K562 (cell line): ENCODE data around the gene HNRNPLL.

Source experiments
- BACH1 ChIP-seq: fragments of 200-800 bp; sonication (Bioruptor generic); IDR thresholded peaks from 2 replicates; pipeline ENCODE4 v1.6.1; 2016; ENCODE audit warnings: missing genetic modification characterization, missing compliant biosample characterization
- CBX2 ChIP-seq: fragments of 200-600 bp; sonication (generic); IDR thresholded peaks from one replicate; pipeline ENCODE4 v1.6.1; 2012; ENCODE audit warnings: mild to moderate bottlenecking, low read length, inconsistent platforms; ENCODE audit not compliant: insufficient read depth, poor library complexity, severe bottlenecking
- ESRRA ChIP-seq: fragments of 450-650 bp; IDR thresholded peaks from 2 replicates; pipeline ENCODE4 v1.6.1; 2014; ENCODE audit warnings: low read depth, mild to moderate bottlenecking, moderate library complexity, borderline replicate concordance
- FOS ChIP-seq: IDR thresholded peaks from 3 replicates; pipeline ENCODE4 v1.6.1; 2011; ENCODE audit not compliant: insufficient read length; ENCODE audit errors: extremely low read depth
- FOXA1 ChIP-seq: fragments of 450-650 bp; IDR thresholded peaks from 2 replicates; pipeline ENCODE4 v1.6.1; 2016; ENCODE audit warnings: mild to moderate bottlenecking, borderline replicate concordance
- FOXM1 ChIP-seq, 2 experiments: fragments of 450-650 bp in 1 of 2; sonication (generic) in 1 of 2; formaldehyde crosslinking in 1 of 2; IDR thresholded peaks; 2 replicates each; pipeline versions ENCODE4 v1.6.1 to v1.9.0; 2017 to 2022; ENCODE audit warnings: low read depth in 2 of 2, mild to moderate bottlenecking in 2 of 2, missing genetic modification reagents in 1 of 2, moderate library complexity in 1 of 2
- L3MBTL2 ChIP-seq: fragments of 450-650 bp; IDR thresholded peaks from 2 replicates; pipeline ENCODE4 v1.6.1; 2016; ENCODE audit warnings: mild to moderate bottlenecking, moderate library complexity
- PML ChIP-seq: IDR thresholded peaks from 2 replicates; pipeline ENCODE4 v1.6.1; 2012; ENCODE audit warnings: low read length, inconsistent platforms
- RAD21 ChIP-seq, 2 experiments: fragments of 250-450 bp in 1 of 2; fragments of 450-650 bp in 1 of 2; sonication (Bioruptor Pico) in 1 of 2; formaldehyde crosslinking in 1 of 2; IDR thresholded peaks in 1 of 2; conservative IDR thresholded peaks in 1 of 2; 2 replicates each; pipeline versions ENCODE4 v1.4.0 to v1.8.0; 2020 to 2022; ENCODE audit warnings: mild to moderate bottlenecking in 2 of 2, moderate library complexity in 1 of 2
- TAF1 ChIP-seq: IDR thresholded peaks from 2 replicates; pipeline ENCODE4 v1.6.1; 2011; ENCODE audit warnings: mild to moderate bottlenecking, low read length, moderate library complexity; ENCODE audit not compliant: insufficient read depth, control insufficient read depth, severe bottlenecking; ENCODE audit errors: extremely low read depth
- TBL1XR1 ChIP-seq, 2 experiments: IDR thresholded peaks; 2 replicates each; pipeline ENCODE4 v1.6.1; 2012; ENCODE audit warnings: improper control_type of control experiment in 2 of 2, low read length in 2 of 2, mild to moderate bottlenecking in 1 of 2
- TF ChIP-seq, protein P1 (sequence below), 3 experiments: IDR thresholded peaks in 2 of 3; conservative IDR thresholded peaks in 1 of 3; 2 replicates each; pipeline ENCODE4 v1.5.1; 2011 to 2012; ENCODE audit warnings: low read length in 3 of 3, mild to moderate bottlenecking in 3 of 3, control low read depth in 2 of 3, improper control_type of control experiment in 1 of 3, inconsistent platforms in 1 of 3, low read depth in 1 of 3, mixed read lengths in 1 of 3, moderate library complexity in 1 of 3; ENCODE audit not compliant: insufficient read depth in 2 of 3
- TF ChIP-seq, protein P2 (sequence below): sonication (generic); formaldehyde crosslinking; IDR thresholded peaks from 2 replicates; pipeline ENCODE4 v1.8.0; 2022; ENCODE audit warnings: mild to moderate bottlenecking, low read depth, missing genetic modification reagents
- TF ChIP-seq, protein P3 (sequence below): fragments of 250-450 bp; sonication (Bioruptor Pico); IDR thresholded peaks from 2 replicates; pipeline ENCODE4 v1.8.0; 2022; ENCODE audit warnings: inconsistent platforms, mild to moderate bottlenecking, moderate library complexity, borderline replicate concordance

DNA sequence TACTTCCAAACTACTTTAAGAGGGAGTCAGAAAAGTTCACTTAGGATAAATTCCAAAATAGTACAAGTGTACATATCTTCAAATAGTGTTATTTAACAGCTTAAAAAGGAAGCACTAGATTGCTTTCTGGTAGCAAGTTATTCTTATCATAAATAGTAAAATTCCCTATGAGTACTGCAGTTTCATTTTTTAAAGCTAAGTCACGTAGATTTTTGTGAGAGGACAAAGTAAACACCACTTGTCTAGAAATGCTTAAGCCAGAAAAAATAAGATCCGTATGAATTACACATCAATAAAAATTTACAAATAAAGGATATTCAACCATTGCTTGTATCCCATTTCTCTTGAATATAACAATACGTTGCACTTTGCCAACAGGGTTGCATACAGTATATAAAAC, 19.2 kb downstream of the HNRNPLL start:
- TF ChIP-seq L3MBTL2: no peak
- no peak for TF ChIP-seq BACH1 (tag)
- no peak for TF ChIP-seq PML
- no peak for TF ChIP-seq TAF1
- TF ChIP-seq, protein P1, sequence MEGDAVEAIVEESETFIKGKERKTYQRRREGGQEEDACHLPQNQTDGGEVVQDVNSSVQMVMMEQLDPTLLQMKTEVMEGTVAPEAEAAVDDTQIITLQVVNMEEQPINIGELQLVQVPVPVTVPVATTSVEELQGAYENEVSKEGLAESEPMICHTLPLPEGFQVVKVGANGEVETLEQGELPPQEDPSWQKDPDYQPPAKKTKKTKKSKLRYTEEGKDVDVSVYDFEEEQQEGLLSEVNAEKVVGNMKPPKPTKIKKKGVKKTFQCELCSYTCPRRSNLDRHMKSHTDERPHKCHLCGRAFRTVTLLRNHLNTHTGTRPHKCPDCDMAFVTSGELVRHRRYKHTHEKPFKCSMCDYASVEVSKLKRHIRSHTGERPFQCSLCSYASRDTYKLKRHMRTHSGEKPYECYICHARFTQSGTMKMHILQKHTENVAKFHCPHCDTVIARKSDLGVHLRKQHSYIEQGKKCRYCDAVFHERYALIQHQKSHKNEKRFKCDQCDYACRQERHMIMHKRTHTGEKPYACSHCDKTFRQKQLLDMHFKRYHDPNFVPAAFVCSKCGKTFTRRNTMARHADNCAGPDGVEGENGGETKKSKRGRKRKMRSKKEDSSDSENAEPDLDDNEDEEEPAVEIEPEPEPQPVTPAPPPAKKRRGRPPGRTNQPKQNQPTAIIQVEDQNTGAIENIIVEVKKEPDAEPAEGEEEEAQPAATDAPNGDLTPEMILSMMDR (IDR thresholded peaks at IDR 0.05 in 2 of 3, conservative IDR thresholded peaks at IDR 0.05 in 1 of 3; ENCODE audit: insufficient read depth in 2 of 3, low read depth in 1 of 3, low read length in 3 of 3): no peak
- TF ChIP-seq, protein P2, sequence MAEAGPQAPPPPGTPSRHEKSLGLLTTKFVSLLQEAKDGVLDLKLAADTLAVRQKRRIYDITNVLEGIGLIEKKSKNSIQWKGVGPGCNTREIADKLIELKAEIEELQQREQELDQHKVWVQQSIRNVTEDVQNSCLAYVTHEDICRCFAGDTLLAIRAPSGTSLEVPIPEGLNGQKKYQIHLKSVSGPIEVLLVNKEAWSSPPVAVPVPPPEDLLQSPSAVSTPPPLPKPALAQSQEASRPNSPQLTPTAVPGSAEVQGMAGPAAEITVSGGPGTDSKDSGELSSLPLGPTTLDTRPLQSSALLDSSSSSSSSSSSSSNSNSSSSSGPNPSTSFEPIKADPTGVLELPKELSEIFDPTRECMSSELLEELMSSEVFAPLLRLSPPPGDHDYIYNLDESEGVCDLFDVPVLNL: no peak
- TF ChIP-seq RAD21 (CRISPR knock-in tag; conservative IDR thresholded peaks at IDR 0.05 in 1 of 2, IDR thresholded peaks at IDR 0.05 in 1 of 2): no peak
- no peak for TF ChIP-seq ESRRA
- TF ChIP-seq TBL1XR1 (IDR thresholded peaks at IDR 0.05; ENCODE audit: low read length in 2 of 2): no peak
- no peak for TF ChIP-seq FOXM1 (IDR thresholded peaks at IDR 0.05; ENCODE audit: low read depth)
- no peak for TF ChIP-seq FOXM1 (CRISPR knock-in tag; IDR thresholded peaks at IDR 0.05; ENCODE audit: low read depth)
- TF ChIP-seq, protein P3, sequence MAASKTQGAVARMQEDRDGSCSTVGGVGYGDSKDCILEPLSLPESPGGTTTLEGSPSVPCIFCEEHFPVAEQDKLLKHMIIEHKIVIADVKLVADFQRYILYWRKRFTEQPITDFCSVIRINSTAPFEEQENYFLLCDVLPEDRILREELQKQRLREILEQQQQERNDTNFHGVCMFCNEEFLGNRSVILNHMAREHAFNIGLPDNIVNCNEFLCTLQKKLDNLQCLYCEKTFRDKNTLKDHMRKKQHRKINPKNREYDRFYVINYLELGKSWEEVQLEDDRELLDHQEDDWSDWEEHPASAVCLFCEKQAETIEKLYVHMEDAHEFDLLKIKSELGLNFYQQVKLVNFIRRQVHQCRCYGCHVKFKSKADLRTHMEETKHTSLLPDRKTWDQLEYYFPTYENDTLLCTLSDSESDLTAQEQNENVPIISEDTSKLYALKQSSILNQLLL: no peak
- TF ChIP-seq FOS: no peak
- TF ChIP-seq CBX2: no peak
- TF ChIP-seq FOXA1: no peak
